ENCODE measurements around the gene GPR137. TPM values are rescaled to one million over a fixed set of nuclear protein-coding genes. Genes with fewer than 3 reads are reported as not detected.

The GPR137 gene
- total RNA-seq, 3 donors from 2014 or later (not counting 1 experiment from before 2014, with no cell fraction given), result 29.1 to 61.3 (median 34.4) TPM

GRCh38 chr11:64256300-64256699 lies 29.3 kb upstream of the GPR137 start:
- ATAC-seq, result no peak
- no peaks in the 10 kb centered on the region for H3K36me3 Mint-ChIP-seq
- Histone ChIP-seq H3K9me3 (ENCODE audit: control insufficient read depth, insufficient read depth, low read length) (no peaks in the 10 kb centered on the region), H3K4me1 (ENCODE audit: control insufficient read depth, insufficient read depth, low read length) (peaks cover 17% of the 10 kb centered on the region), H3K4me3 (ENCODE audit: low read length) (no peak overlapping the region), H3K27ac (ENCODE audit: low read length) (no peak overlapping the region), H3K27me3 (ENCODE audit: control insufficient read depth, insufficient read depth, low read length) (no peaks in the 10 kb centered on the region), H3K36me3 (ENCODE audit: control insufficient read depth, insufficient read depth, low read length) (peaks cover 6% of the 10 kb centered on the region)
- intact Hi-C loops (cut with micrococcal nuclease), result no loop called here
- DNase-seq, result no peak
- H3K27ac Mint-ChIP-seq, result no peak overlapping the region
- no peaks in the 10 kb centered on the region for H3K27me3 Mint-ChIP-seq (ENCODE audit: low read depth in 2 of 2)
- H3K9me3 Mint-ChIP-seq, result no peaks in the 10 kb centered on the region
- H3K4me3 Mint-ChIP-seq, result no peak overlapping the region
- 93% methylated on average over 15 of the region's 15 CpGs for WGBS (ENCODE audit: insufficient coverage)
- no peak for TF ChIP-seq CTCF (IDR thresholded peaks at IDR 0.05)
- peaks cover 0 to 19% of the 10 kb centered on the region in 2 donors for H3K4me1 Mint-ChIP-seq

- no peaks in the 10 kb centered on the region for H3K4me1 ChIP-seq (ENCODE audit: control insufficient read depth, insufficient read depth, low read length)
- Mint-ChIP-seq H3K27me3 (ENCODE audit: low read depth in 2 of 2) (no peaks in the 10 kb centered on the region), H3K4me3 (no peak overlapping the region), H3K36me3 (no peaks in the 10 kb centered on the region), H3K27ac (no peak overlapping the region), H3K4me1 (peaks cover 0 to 9% of the 10 kb centered on the region in 2 donors), H3K9me3 (no peaks in the 10 kb centered on the region)
- H3K36me3 ChIP-seq (ENCODE audit: control insufficient read depth, insufficient read depth, low read length), result peaks cover 6% of the 10 kb centered on the region
- no peaks in the 10 kb centered on the region for H3K9me3 ChIP-seq (ENCODE audit: control insufficient read depth, insufficient read depth, low read length)
- intact Hi-C loops (cut with micrococcal nuclease), result no loop called here
- H3K27ac ChIP-seq (ENCODE audit: low read length), result no peak overlapping the region
- no peak for TF ChIP-seq CTCF (IDR thresholded peaks at IDR 0.05)
- DNase-seq, result no peak
- no peak for ATAC-seq
- H3K4me3 ChIP-seq (ENCODE audit: low read length), result no peak overlapping the region
- 94% methylated on average over 24 of the region's 24 CpGs for WGBS (ENCODE audit: insufficient coverage)
- H3K27me3 ChIP-seq (ENCODE audit: control insufficient read depth, insufficient read depth, low read length), result no peaks in the 10 kb centered on the region
Measured at GRCh38 chr11:64258356-64258755, 27.3 kb upstream of the GPR137 start.

- no peaks in the 10 kb centered on the region for H3K4me1 ChIP-seq (ENCODE audit: control insufficient read depth, insufficient read depth, low read length)
- DNase-seq (no peak), ATAC-seq (no peak)
- Mint-ChIP-seq H3K4me1 (peaks cover 0 to 9% of the 10 kb centered on the region in 2 donors), H3K9me3 (no peaks in the 10 kb centered on the region), H3K27me3 (ENCODE audit: low read depth in 2 of 2) (no peaks in the 10 kb centered on the region), H3K27ac (peak overlapping the region in 1 of 2 donors; percentile 52), H3K36me3 (no peaks in the 10 kb centered on the region), H3K4me3 (no peak overlapping the region)
- H3K27ac ChIP-seq (ENCODE audit: low read length), result no peak overlapping the region
- no peak for TF ChIP-seq CTCF (IDR thresholded peaks at IDR 0.05)
- no peaks in the 10 kb centered on the region for H3K9me3 ChIP-seq (ENCODE audit: control insufficient read depth, insufficient read depth, low read length)
- WGBS (ENCODE audit: insufficient coverage), result 94% methylated on average over 32 of the region's 32 CpGs
- no peaks in the 10 kb centered on the region for H3K27me3 ChIP-seq (ENCODE audit: control insufficient read depth, insufficient read depth, low read length)
- intact Hi-C loops (cut with micrococcal nuclease), result no loop called here
- H3K4me3 ChIP-seq (ENCODE audit: low read length), result no peak overlapping the region
- peaks cover 6% of the 10 kb centered on the region for H3K36me3 ChIP-seq (ENCODE audit: control insufficient read depth, insufficient read depth, low read length)
Measured at GRCh38 chr11:64258946-64259532, 26.6 kb upstream of the GPR137 start.

- Histone ChIP-seq H3K27ac (ENCODE audit: low read length) (no peak overlapping the region), H3K27me3 (ENCODE audit: control insufficient read depth, insufficient read depth, low read length) (no peaks in the 10 kb centered on the region), H3K4me1 (ENCODE audit: control insufficient read depth, insufficient read depth, low read length) (no peaks in the 10 kb centered on the region), H3K9me3 (ENCODE audit: control insufficient read depth, insufficient read depth, low read length) (no peaks in the 10 kb centered on the region), H3K36me3 (ENCODE audit: control insufficient read depth, insufficient read depth, low read length) (peaks cover 6% of the 10 kb centered on the region), H3K4me3 (ENCODE audit: low read length) (no peak overlapping the region)
- H3K9me3 Mint-ChIP-seq, result no peaks in the 10 kb centered on the region
- no peak for DNase-seq
- H3K4me3 Mint-ChIP-seq, result no peak overlapping the region
- no peaks in the 10 kb centered on the region for H3K27me3 Mint-ChIP-seq (ENCODE audit: low read depth in 2 of 2)
- intact Hi-C loops (cut with micrococcal nuclease), result no loop called here
- WGBS (ENCODE audit: insufficient coverage), result 66% methylated on average over 4 of the region's 4 CpGs
- peaks cover 0 to 9% of the 10 kb centered on the region in 2 donors for H3K4me1 Mint-ChIP-seq
- ATAC-seq, result no peak
- no peak for TF ChIP-seq CTCF (IDR thresholded peaks at IDR 0.05)
- no peaks in the 10 kb centered on the region for H3K36me3 Mint-ChIP-seq
- peak overlapping the region in 1 of 2 donors; percentile 52 for H3K27ac Mint-ChIP-seq
Measured at GRCh38 chr11:64259533-64260067, 26.0 kb upstream of the GPR137 start.

Data from natural killer cell (primary cell).